ES-I3 (cell line): Measurements from ENCODE around the gene PMEL.

ENCODE experiments used
- H3K36me3 ChIP-seq: 2 replicates; pipeline ENCODE4 v1.6.1; 2013; ENCODE audit warnings: mild to moderate bottlenecking, low read length, control low read depth, moderate library complexity; ENCODE audit not compliant: insufficient read depth
- H3K4me1 ChIP-seq: 2 replicates; pipeline ENCODE4 v1.6.1; 2013; ENCODE audit warnings: mild to moderate bottlenecking, control low read depth, low read length; ENCODE audit not compliant: insufficient read depth
- H3K9ac ChIP-seq: 2 replicates; pipeline ENCODE4 v1.6.1; 2013; ENCODE audit warnings: low read depth, mild to moderate bottlenecking, low read length, moderate library complexity
- H3K9me3 ChIP-seq: 2 replicates; pipeline ENCODE4 v1.6.1; 2013; ENCODE audit warnings: mild to moderate bottlenecking, low read length, moderate library complexity; ENCODE audit not compliant: control insufficient read depth, insufficient read depth

PMEL gene

DNA sequence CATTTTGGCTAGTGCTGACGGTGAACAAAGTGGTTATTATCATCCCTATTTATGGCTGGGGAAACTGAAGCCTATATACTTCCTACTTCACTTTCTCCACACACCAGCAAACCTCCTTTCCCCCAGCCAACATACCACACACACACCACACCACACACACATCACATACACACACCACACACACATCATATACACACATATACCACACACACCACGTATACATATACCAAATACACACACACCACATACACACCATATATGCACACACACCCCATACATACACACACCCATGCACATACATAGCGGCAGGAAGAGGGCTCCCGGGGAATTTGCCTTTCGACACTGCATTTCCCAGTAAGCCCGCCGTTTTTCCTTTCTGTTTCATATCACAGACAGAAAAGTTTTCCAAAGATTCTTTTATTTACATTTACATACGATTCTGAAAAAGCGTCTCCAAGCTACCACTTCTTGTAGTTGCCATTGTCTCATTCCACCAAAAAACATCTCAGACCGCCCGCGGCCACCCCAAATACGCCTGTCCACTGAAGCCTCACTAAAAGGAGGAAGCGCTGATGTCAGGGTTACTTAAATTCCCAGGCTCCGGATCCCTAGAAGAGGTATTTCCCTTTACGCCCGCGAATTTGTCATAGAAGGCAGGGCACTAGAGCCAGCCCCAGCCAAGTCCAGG, 7.2 kb upstream of the PMEL start:
- Histone ChIP-seq H3K36me3 (peaks cover 3% of the 10 kb centered on the region; the same call in 1 of the 2 replicates), H3K4me1 (peaks cover 5% of the 10 kb centered on the region; the same call in 1 of the 2 replicates), H3K9ac (peak overlapping the region; percentile 62), H3K9me3 (no peaks in the 10 kb centered on the region)

- peaks cover 5% of the 10 kb centered on the region; the same call in 1 of the 2 replicates for H3K4me1 ChIP-seq
- peaks cover under 1% of the 10 kb centered on the region; the same call in 1 of the 2 replicates for H3K36me3 ChIP-seq
- peak overlapping the region; percentile 62 for H3K9ac ChIP-seq
- no peaks in the 10 kb centered on the region for H3K9me3 ChIP-seq
Measured at GRCh38 chr12:55972456-55972855, 6.6 kb upstream of the PMEL start.

- H3K36me3 ChIP-seq, result no peaks in the 10 kb centered on the region; the same call in 1 of the 2 replicates
- H3K4me1 ChIP-seq, result peaks cover 5% of the 10 kb centered on the region; the same call in 1 of the 2 replicates
- no peaks in the 10 kb centered on the region for H3K9me3 ChIP-seq
- H3K9ac ChIP-seq, result no peak overlapping the region
Measured at GRCh38 chr12:55972042-55972441, 6.2 kb upstream of the PMEL start.

GRCh38 chr12:55970775-55971174, 4.9 kb upstream of the PMEL start:
- H3K36me3 ChIP-seq, result no peaks in the 10 kb centered on the region
- no peaks in the 10 kb centered on the region for H3K9me3 ChIP-seq
- peaks cover 5% of the 10 kb centered on the region; the same call in 1 of the 2 replicates for H3K4me1 ChIP-seq
- no peak overlapping the region for H3K9ac ChIP-seq

GRCh38 chr12:55969356-55969755, 3.5 kb upstream of the PMEL start:
- Histone ChIP-seq H3K4me1 (no peaks in the 10 kb centered on the region), H3K9ac (no peak overlapping the region), H3K36me3 (no peaks in the 10 kb centered on the region), H3K9me3 (no peaks in the 10 kb centered on the region)

GRCh38 chr12:55966408-55967281, 803 bp upstream of the PMEL start, which contains the start of gene CDK2:
Gene CDK2, plus strand, starts transcription at chr12:55966830. Its CDS starts 179 bp downstream, at chr12:55967009.
- Histone ChIP-seq H3K9me3 (no peaks in the 10 kb centered on the region), H3K36me3 (no peaks in the 10 kb centered on the region), H3K9ac (peak within 1 kb of the TSS; percentile 97), H3K4me1 (no peaks in the 10 kb centered on the region)

DNA sequence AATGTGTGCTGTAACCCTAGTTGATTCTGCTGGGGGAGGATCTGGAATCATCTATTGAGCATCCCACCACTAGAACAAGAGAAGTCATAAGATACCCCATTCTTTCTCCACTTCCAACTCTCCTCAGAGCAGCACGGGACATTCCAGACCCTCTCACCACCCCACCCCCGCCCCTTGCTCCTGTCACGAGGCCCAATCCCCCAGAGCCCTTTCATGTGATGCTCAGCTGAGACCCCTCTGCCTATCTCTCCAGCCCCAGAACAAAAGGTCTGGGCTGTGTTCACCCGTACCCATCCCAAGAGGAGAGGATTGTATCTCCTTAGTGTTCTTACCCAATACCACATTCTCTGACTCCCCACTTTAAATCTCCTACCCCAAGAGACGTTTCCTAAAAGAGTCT, 602 bp downstream of the PMEL start:
- Histone ChIP-seq H3K9me3 (no peaks in the 10 kb centered on the region), H3K4me1 (no peaks in the 10 kb centered on the region), H3K36me3 (no peaks in the 10 kb centered on the region), H3K9ac (peak overlapping the region; percentile 97)

DNA sequence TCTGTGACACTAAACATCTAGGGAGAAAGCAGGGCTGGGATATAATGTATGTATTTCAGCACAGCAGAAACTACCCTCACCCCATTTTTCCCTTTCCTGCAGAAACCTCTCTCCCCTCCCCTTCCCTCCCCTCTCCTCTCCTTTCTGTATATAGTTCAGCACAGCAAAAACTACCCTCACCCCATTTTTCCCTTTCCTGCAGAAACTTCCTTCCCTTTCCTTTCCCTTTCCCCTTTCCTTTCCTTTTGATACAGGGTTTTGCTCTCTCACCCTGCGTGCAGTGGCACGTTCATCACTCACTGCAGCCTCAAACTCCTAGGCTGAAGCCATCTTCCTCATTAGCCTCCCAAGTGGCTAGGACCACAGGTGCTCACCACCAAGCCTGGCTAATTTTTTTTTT, 2.1 kb downstream of the PMEL start:
- H3K4me1 ChIP-seq, result no peaks in the 10 kb centered on the region
- H3K36me3 ChIP-seq, result no peaks in the 10 kb centered on the region
- no peak overlapping the region for H3K9ac ChIP-seq
- H3K9me3 ChIP-seq, result no peaks in the 10 kb centered on the region

- H3K36me3 ChIP-seq, result peaks cover 21% of the 10 kb centered on the region; the same call in 1 of the 2 replicates
- H3K4me1 ChIP-seq, result no peaks in the 10 kb centered on the region
- H3K9me3 ChIP-seq, result no peaks in the 10 kb centered on the region
- no peak overlapping the region for H3K9ac ChIP-seq
Measured at GRCh38 chr12:55957106-55957859, 8.6 kb downstream of the PMEL start.

- Histone ChIP-seq H3K9me3 (no peaks in the 10 kb centered on the region), H3K4me1 (no peaks in the 10 kb centered on the region), H3K36me3 (peaks cover 26% of the 10 kb centered on the region), H3K9ac (no peak overlapping the region)
Measured at GRCh38 chr12:55955800-55956508, 9.9 kb downstream of the PMEL start.

DNA sequence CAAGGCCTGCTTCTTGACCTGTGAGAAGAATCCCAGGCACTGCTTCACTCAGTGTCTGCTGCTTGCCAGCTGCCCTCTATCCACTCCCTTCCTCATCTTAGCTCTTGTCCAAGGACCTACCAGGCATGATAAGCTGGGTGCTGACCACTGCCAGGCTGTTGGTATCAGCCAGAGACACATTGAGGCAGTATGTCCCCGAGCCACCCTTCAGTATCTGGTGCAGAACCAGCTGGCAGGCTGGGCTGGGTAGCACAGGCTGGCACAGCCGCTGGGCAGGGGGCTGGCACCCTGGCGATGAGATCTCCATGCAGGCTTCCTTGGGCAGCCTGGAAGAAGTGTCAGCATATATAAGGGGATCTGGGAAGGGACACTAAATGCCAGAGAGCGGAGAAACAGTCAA, 10.5 kb downstream of the PMEL start:
- H3K9me3 ChIP-seq, result no peaks in the 10 kb centered on the region
- no peak overlapping the region for H3K9ac ChIP-seq
- peaks cover 26% of the 10 kb centered on the region for H3K36me3 ChIP-seq
- no peaks in the 10 kb centered on the region for H3K4me1 ChIP-seq

- no peaks in the 10 kb centered on the region for H3K9me3 ChIP-seq
- peaks cover 5% of the 10 kb centered on the region for H3K36me3 ChIP-seq
- H3K9ac ChIP-seq, result no peak overlapping the region
- H3K4me1 ChIP-seq, result no peaks in the 10 kb centered on the region
Measured at GRCh38 chr12:55946553-55946952, 19.3 kb downstream of the PMEL start.

DNA sequence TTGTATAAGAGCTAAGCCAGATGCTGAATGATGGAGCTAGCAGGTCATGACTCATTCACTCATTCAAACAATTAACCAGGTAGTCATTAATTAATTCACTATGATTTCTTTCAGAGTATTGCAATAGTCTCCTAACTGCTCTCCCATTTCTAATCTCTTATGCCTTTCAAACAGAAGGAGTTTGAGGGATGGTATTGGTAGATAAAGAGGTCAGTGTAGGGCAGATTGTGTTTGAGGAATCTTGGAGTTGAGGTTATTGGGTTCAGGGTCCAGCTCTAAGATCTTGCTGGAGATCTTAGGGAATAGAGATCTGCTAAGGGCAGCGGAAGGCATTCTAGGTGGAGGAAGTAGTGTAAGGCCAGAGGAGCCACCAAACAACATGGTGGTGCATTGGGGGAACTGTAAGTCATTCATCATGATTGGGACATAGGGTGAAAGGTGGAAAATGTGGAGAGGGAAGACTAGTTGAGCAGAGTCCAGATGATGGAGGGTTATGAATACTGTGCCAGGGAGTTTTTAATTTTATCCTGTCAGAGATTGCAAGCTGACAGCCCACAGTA, 23.2 kb downstream of the PMEL start:
- Histone ChIP-seq H3K36me3 (peaks cover 5% of the 10 kb centered on the region), H3K9ac (no peak overlapping the region), H3K9me3 (no peaks in the 10 kb centered on the region), H3K4me1 (no peaks in the 10 kb centered on the region; the same call in 1 of the 2 replicates)
